Kidney capillary endothelial cell (primary cell): ENCODE results near the gene CP.
A peak's percentile ranks its signal among the peaks of the same experiment; 100 is the strongest.

Experiments used
- DNase-seq: peaks from one replicate; pipeline ENCODE4 v3.0.0-alpha.2; 2018; ENCODE audit warnings: low spot score

CP gene

GRCh38 chr3:149186219-149186618, 35.4 kb downstream of the CP start:
- DNase-seq: no peak

GRCh38 chr3:149181182-149181581, 40.4 kb downstream of the CP start:
- no peak for DNase-seq

DNA sequence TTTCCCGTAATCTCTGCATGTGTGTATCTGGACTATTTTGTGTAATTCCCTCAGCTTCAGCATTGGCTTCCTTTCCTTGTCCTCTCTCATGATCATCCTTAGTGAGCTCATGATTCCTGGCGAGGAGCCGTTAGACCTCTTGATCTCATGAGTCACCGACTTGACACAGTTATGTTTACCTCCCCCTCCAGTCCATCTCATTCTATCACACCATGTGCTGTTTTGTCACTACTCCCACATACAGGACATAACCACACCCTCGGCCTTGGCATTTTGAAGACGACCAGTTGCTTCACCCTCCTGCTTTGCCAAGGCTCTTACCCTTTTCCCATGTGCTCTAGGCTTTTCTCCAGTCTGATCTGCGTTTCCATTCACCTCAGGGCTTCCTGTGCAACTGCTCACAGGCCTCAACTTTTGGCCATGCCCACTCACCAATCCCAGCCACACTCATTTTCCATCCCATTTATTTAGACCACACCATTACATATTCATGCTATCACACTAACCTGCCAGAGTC, 41.5 kb downstream of the CP start:
- DNase-seq: peak; percentile 98

GRCh38 chr3:149179220-149179619, 42.4 kb downstream of the CP start:
- DNase-seq: peak; percentile 87

- no peak for DNase-seq
Observed at GRCh38 chr3:149177122-149177521, 44.5 kb downstream of the CP start.

GRCh38 chr3:149174901-149175300, 46.7 kb downstream of the CP start:
- DNase-seq: no peak

DNA sequence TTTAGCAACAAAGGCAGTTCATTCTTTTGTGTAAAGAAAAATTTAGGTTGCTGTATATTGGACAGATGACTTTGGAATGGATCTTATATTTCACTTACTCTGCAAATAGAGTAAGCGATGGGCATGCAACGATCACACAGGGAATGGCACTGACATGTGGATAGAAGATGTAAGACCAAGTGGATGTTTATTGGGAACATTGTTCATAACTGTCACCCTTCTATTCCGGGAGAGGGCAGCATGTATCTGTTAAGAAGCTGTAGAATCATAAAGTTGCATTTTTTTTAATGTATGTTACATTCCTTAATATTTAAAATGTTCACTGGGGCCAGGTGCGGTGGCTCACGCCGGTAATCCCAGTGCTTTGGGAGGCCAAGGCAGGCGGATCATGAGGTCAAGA, 51.0 kb downstream of the CP start:
- no peak for DNase-seq

GRCh38 chr3:149167898-149168297, 53.7 kb downstream of the CP start:
- DNase-seq: no peak

DNA sequence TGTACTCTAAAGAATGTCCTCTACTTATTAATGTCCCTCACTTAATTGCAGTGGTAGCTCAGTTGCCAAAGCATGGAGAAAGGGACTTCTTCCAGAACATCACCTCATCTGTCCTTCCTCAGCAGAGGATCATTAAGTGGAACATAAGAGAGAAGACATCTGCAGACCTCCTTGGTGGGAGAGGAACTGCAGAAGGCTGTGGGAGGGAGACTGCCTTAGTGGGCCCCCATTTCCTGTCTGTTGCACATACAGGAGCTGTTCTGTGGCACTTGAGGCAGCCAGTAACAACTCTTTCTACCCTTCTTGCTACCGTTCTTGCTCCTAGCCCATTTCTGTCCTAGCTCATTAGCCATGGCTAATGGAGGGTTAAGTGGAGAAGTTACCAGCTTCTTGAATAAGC, 58.6 kb downstream of the CP start:
- DNase-seq: no peak

- DNase-seq: no peak
Observed at GRCh38 chr3:149162007-149162406, 59.6 kb downstream of the CP start.

- no peak for DNase-seq
Observed at GRCh38 chr3:149160754-149161300, 60.8 kb downstream of the CP start.

- no peak for DNase-seq
Observed at GRCh38 chr3:149153402-149153801, 68.2 kb downstream of the CP start.

DNA sequence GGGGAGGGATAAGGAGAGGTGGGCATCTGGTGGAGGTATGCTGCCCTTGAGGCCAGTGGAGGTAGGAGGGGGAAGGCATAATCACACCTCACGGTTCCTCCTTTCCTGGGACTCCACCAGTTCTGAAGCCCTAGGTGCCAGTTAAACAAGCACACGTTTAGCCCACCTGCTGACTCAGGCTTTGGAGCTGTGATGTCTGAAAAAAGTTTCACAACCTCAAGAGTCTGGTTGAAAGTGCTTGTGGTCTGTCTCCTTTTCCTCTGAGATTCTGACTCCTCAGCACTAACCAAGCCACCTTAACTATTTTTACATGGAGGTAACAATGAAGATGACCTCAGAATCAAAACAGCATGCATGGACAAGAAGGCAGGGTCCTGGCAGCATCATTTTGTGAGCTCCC, 69.2 kb downstream of the CP start:
- DNase-seq: no peak

GRCh38 chr3:149151843-149152242, 69.8 kb downstream of the CP start:
- DNase-seq: no peak

DNA sequence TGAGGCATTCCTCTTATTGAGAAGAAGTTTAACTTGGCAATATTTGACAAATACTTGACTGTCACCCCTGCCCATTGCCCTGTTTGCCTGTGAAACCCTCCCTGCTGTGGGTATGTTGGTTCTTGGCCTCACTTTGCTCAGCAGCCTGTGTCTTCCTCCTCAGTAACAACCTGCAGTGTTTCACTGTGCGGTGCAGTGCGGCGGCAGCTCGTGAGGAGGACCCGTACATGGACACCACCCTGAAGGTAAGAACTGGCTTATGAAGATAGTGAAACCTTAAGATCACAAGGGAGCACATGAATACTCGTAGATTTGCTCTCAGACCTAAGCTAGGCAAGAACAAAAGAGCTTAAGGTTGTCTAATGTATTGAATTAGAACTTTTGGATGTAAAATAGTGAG, 71.2 kb downstream of the CP start:
- DNase-seq: no peak

- DNase-seq: no peak
Observed at GRCh38 chr3:149145974-149146373, 75.7 kb downstream of the CP start.

- no peak for DNase-seq
Observed at GRCh38 chr3:149145356-149145755, 76.3 kb downstream of the CP start.

DNA sequence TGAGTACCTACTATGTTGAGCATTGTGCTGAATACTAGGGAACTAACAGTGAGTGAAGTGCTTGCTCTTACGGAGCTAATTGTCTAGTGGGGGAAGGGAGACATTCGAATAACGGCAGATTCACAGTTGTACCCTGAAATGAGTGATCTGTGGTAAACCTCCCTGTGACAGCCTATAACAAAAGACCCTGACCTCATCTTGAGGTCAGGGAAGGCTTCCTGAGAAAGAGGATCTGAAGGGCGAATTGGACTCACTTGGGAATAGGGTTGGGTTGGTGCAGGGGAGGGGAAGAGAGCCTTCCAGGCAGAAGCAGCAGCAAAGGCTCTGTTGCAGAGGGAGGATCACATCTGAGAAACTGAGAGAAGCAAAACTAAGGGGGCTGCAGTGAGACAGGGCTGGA, 78.9 kb downstream of the CP start:
- DNase-seq: no peak

- no peak for DNase-seq
Observed at GRCh38 chr3:149134575-149134974, 87.1 kb downstream of the CP start.

DNA sequence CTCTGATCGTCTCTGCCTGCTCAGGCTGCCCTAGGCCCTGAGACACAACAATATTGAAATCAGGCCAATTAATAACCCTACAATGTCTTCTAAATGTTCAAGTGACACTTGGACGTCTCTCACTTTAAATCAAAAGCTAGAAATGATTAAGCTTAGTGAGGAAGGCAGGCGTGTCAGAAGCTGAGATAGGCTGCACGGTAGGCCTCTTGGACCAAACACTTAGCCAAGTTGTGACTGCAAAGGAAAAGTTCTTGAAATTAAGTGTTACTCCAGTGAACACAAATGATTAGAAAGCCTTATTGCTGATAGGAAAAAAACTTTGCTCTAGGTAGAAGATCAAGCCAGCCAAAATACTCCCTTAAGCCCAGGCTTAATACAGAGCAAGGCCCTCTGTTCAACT, 90.0 kb downstream of the CP start:
- no peak for DNase-seq

GRCh38 chr3:149129326-149130205, 92.1 kb downstream of the CP start, which contains the start of gene HPS3:
TSS of gene HPS3 (plus strand) at chr3:149129638. CDS start at chr3:149129724, 86 bp downstream.
- DNase-seq: peak; percentile 86

GRCh38 chr3:149128821-149129220, 92.8 kb downstream of the CP start:
- no peak for DNase-seq
